OCI-LY3 (cell line): ENCODE measurements around the gene ABHD12.

Experiments used
- CTCF ChIP-seq: fragments of 200-600, 300-600 bp; sonication (generic); IDR thresholded peaks from 2 replicates; pipeline ENCODE4 v1.5.1; 2014; ENCODE audit warnings: antibody characterized with exemption, low read length, low read depth
- EZH2phosphoT487 ChIP-seq: fragments of 200-600 bp; shearing (Covaris generic); IDR thresholded peaks from 2 replicates; pipeline ENCODE4 v1.6.1; 2018; ENCODE audit warnings: antibody characterized with exemption, mixed run types, low read depth

GRCh38 chr20:25324412-25324811, 66.2 kb downstream of the ABHD12 start:
- TF ChIP-seq EZH2phosphoT487 (no peak), CTCF (no peak)
